A549 treated with AZD9567 at 1 μM for 4 hours (cell line): ENCODE results near the gene L1CAM. TPM values are rescaled to one million over a fixed set of nuclear protein-coding genes. Genes with fewer than 3 reads are reported as not detected.

Experiments
- total RNA-seq: library from RNA; stranded (reverse); fragments of 200-300 nt; extraction: Qiagen RNA extraction; gene quantifications from 5 replicates; pipeline ENCODE4 v1.2.3, GENCODE V29; 2022; ENCODE audit not compliant: insufficient read depth

L1CAM gene, protein sequence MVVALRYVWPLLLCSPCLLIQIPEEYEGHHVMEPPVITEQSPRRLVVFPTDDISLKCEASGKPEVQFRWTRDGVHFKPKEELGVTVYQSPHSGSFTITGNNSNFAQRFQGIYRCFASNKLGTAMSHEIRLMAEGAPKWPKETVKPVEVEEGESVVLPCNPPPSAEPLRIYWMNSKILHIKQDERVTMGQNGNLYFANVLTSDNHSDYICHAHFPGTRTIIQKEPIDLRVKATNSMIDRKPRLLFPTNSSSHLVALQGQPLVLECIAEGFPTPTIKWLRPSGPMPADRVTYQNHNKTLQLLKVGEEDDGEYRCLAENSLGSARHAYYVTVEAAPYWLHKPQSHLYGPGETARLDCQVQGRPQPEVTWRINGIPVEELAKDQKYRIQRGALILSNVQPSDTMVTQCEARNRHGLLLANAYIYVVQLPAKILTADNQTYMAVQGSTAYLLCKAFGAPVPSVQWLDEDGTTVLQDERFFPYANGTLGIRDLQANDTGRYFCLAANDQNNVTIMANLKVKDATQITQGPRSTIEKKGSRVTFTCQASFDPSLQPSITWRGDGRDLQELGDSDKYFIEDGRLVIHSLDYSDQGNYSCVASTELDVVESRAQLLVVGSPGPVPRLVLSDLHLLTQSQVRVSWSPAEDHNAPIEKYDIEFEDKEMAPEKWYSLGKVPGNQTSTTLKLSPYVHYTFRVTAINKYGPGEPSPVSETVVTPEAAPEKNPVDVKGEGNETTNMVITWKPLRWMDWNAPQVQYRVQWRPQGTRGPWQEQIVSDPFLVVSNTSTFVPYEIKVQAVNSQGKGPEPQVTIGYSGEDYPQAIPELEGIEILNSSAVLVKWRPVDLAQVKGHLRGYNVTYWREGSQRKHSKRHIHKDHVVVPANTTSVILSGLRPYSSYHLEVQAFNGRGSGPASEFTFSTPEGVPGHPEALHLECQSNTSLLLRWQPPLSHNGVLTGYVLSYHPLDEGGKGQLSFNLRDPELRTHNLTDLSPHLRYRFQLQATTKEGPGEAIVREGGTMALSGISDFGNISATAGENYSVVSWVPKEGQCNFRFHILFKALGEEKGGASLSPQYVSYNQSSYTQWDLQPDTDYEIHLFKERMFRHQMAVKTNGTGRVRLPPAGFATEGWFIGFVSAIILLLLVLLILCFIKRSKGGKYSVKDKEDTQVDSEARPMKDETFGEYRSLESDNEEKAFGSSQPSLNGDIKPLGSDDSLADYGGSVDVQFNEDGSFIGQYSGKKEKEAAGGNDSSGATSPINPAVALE
- total RNA-seq, result 9.4 to 21.1 TPM (median 19.4 TPM) in 5 replicates

DNA sequence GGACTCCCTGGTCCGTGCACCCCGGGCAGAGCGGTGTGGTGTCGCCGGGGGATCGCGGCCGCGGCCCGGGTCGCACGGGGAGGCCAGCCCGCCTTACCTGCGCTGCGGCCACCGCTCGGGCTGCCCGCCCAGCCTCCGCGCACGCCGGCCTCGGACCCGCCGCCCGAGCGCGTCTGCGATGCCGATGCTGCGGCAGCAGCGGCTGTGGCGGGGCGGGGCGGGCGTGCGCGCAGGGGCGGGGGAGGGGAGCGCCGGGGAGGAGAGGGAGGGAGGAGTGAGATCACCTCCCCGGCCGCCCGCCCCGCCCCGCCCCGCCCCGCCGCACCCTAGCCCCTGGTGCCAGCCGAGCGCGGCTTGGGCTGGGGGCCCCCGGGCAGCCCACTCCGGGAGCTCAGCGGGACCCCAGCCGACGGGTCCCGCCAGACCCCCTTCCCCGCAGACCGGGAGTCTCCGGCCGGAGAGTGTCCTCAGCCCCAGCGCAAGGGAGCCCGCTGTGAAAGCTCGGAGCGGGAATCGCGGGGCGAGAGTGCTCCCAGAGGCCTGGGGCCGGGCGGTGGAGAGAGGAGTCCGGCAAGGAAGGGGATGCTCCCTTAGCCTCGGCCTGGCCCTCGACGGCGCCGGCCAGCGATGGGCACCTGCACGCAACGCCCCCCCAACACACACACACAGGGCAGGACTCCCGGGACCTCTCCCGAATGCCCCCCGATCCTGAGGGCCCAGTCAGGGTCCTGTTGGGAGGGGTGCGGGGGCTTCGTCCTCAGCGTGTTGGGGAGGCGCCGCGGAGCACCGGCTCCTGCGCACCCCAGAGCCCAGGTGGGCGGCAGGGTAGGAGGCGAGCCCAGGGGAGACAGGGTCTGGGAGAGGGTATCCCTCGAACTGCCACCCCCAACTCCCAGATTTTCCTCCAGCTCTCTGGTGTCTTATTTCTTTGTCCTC lies at the start of gene L1CAM:
Gene L1CAM, minus strand, starts transcription at position 206 of the 936 bp plus-strand sequence. CDS start 10,337 bp downstream, outside the sequence.

DNA sequence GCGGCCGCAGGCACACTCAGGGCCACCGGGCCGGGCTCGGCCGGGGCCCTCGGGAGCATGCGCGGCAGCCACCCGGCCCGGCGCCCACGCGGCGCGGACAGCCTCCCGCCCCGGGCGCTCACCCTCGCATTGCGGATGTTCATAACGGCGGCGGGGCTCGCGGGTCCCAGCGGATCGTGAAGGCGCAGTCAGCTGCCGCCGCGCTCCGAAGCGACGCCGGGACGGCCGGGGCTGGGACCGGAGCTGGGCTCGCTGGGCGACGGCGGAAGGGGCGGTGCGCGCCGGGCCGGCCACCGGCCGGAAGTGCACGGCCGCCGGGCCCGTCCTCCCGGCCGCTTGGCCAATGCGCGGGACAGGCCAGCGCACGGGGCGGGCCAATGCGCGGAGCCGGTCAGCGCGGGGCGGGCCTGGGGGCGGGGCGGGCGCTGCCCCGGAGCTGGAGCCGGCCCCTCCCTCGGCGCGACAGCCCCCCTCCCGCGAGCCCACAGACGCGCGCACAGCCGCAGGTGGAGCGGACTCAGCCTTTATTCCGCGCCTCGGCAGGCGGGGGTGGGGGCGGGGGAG lies 48.9 kb upstream of the L1CAM start, which contains the start of gene NAA10:
Gene NAA10, minus strand, starts transcription at position 276 of the 564 bp plus-strand sequence. Its CDS starts 133 bp downstream, at position 143.

DNA sequence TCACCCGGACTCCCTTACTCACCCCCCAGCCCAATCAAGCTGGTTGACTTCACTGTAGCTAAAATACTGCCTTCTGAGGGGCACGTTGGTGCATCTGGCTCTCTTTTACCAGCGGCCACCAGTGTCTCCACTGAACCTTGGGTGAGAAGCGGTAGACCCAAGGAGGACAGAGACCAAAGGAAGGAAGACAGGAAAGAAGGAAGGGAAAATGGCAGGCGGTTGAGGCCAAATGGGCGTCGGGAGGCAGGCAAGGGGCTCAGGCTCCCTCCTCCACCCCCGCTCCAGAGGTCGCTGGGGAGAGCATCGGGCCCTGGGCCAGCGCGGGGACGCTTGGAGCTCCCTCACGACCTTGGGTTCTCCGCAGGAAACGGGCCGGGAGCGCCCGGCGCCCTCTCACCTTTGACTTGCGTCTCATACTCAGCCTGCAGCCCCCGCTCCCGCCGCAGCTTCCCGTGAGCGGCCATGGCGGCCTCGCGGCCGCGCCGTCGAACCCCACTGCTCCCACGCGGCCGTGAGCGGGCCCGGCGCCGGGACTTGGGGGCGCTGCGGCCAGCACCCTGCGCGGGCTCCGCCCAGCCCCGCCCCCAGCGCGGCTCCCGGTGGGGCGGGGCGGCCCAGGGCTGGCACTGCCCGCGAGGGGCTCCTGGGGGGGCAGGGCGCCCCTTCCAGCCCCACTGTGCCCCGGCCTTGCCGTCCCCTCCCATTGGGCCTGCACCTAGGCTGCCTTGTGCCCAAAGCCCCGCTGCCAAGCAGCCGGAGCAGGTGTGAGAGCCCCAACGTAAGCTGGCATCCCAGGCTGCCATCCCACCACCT lies 40.0 kb upstream of the L1CAM start, which contains the start of gene ARHGAP4:
Gene ARHGAP4, minus strand, starts transcription at position 526 of the 813 bp plus-strand sequence. Its CDS starts 62 bp downstream, at position 464.

DNA sequence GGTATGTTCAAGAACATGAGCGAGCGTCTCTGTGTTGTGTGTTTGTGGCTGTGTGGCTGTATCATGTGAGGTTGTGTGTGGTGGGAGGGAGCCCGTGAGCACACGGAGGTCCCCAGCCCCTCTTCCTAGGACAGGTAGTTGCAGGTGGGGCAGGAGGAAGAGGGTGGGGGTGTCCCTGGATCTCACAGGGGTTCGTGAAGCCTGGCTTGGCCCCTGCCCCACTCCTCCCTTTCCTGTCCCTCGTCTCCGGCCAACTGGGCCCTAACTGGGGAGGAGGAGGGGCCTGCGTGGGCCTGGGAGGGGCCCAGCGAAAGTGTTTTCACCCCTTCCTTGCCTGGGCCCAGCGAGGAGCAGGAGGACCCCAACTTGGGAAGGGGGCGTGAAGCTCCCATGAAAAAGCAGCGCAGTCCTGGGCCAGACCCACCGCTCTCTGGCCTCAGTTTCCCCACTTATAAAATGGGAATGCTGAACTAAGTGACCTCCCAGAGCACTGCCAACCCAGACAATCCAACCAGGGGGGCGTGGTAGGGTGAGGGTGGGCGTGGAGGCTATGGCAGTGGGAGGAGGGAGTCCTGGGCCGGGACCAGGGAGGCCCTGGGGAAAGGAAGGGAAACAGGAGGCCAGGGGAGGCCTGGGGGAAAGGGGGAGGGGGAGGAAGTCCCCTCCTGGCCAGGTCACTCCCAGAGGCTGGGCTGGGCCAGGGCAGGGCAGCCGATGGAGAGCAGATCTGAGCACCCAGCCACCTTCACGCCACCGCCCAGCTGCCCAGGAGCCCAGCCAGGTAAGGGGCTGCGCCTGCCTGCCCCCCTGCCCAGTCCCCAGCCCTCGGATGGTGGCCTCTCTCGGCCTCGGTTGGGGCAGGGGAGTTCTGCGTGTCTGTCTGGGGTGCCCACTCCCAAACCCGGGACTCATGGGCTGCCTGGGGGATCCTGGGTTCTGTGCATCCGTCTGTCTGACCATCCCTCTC lies 18.3 kb upstream of the L1CAM start, which contains the start of gene AVPR2:
Gene AVPR2, plus strand, starts transcription at position 683 of the 967 bp plus-strand sequence. CDS start 473 bp downstream, outside the sequence.

DNA sequence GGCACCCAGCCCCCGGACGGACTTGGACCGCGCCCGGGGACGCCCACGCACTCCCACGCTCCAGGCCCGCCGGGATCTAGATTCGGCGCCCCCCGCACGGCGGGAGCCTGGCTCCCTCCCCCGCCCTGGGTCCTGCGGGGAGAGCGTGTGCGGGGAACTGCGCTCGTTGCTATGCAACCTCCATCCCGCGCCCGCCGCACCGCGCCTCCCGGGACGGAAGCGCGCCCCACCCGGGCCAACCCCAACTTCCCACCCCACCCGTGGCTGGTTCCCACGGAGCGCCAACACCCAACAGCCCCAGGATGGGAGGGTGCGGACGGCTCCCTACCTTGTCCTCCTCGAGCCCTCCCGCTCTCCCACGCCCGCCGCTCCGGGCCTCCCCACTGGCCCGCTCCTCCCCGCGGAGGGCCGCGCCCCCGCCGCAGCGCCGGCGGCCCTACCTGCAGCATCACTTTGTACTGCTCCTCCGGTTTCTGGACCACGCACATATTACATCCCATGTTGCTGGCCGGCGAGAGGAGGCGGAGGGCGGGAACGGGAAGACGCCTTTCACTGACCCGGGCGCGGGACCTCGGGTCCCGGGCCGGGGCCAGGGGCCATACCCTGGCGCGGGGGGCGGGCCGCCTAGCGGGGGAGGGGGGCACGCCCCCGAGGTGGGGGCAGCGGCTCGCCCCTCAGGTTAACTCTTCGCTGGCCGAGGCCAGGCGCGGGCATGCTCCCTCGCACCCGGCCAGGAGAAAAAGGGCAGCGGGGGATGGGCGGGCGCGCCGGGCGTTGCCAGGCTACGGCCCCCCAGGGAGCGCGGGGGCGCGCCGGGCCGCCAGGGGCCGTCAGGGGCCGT lies 56.0 kb downstream of the L1CAM start, which contains the start of gene PDZD4:
Gene PDZD4, minus strand, starts transcription at position 746 of the 841 bp plus-strand sequence. Its CDS starts 246 bp downstream, at position 500.

Other genes starting within 250 kb of the L1CAM start
- gene DUSP9, start 239.0 kb downstream of the L1CAM start, total RNA-seq, result 1.2 to 2.2 TPM (median 1.4 TPM) in 5 replicates
- gene PNCK, start 212.4 kb downstream of the L1CAM start, total RNA-seq, result 0.09 to 0.29 TPM (median 0.19 TPM) in 4 of 5 replicates, not detected in the other
- gene SLC6A8, start 198.2 kb downstream of the L1CAM start, total RNA-seq, result 11.7 to 38.2 TPM (median 12.2 TPM) in 5 replicates
- gene BCAP31, start 161.8 kb downstream of the L1CAM start, total RNA-seq, result 353 to 447 TPM (median 363 TPM) in 5 replicates
- gene ABCD1, start 161.3 kb downstream of the L1CAM start, total RNA-seq, result 3.6 to 4.2 TPM (median 4.0 TPM) in 5 replicates
- 3.4 to 4.6 TPM (median 3.9 TPM) in 5 replicates for gene PLXNB3, start 121.9 kb downstream of the L1CAM start, total RNA-seq
- 0.10 to 0.16 TPM in 2 of 5 replicates, not detected in the others for gene SRPK3, start 105.1 kb downstream of the L1CAM start, total RNA-seq
- gene IDH3G, start 91.8 kb downstream of the L1CAM start, total RNA-seq, result 60.5 to 64.8 TPM (median 60.9 TPM) in 5 replicates
- gene SSR4, start 91.5 kb downstream of the L1CAM start, total RNA-seq, result 326 to 447 TPM (median 414 TPM) in 5 replicates
- 2.7 to 3.6 TPM (median 3.2 TPM) in 5 replicates for gene PDZD4, start 55.6 kb downstream of the L1CAM start, total RNA-seq
- not detected in 5 replicates for gene AVPR2, start 18.5 kb upstream of the L1CAM start, total RNA-seq
- gene ARHGAP4, start 40.1 kb upstream of the L1CAM start, total RNA-seq, result 1.3 to 2.2 TPM (median 2.0 TPM) in 4 of 5 replicates, not detected in the other
- gene NAA10, start 48.9 kb upstream of the L1CAM start, total RNA-seq, result 188 to 246 TPM (median 219 TPM) in 5 replicates
- 0.22 TPM in 1 of 5 replicates, not detected in the others for gene RENBP, start 58.5 kb upstream of the L1CAM start, total RNA-seq
- gene HCFC1, start 85.6 kb upstream of the L1CAM start, total RNA-seq, result 35.4 to 41.3 TPM (median 35.6 TPM) in 5 replicates
- 5.8 to 12.2 TPM (median 7.4 TPM) in 5 replicates for gene TMEM187, start 86.6 kb upstream of the L1CAM start, total RNA-seq
- gene IRAK1, start 133.7 kb upstream of the L1CAM start, total RNA-seq, result 191 to 220 TPM (median 203 TPM) in 5 replicates
- gene MECP2, start 211.5 kb upstream of the L1CAM start, total RNA-seq, result 16.6 to 22.0 TPM (median 19.4 TPM) in 5 replicates